Panc1 (cell line): ENCODE data around the gene BCAS3.

Experiments
- CTCF ChIP-seq: fragments of 450-650 bp; IDR thresholded peaks from 2 replicates; pipeline ENCODE4 v1.5.1; 2017; ENCODE audit warnings: mild to moderate bottlenecking
- TCF7L2 ChIP-seq: IDR thresholded peaks from 2 replicates; pipeline ENCODE4 v1.6.1; 2011; ENCODE audit warnings: mild to moderate bottlenecking, low read depth, low read length, inconsistent platforms
- TF ChIP-seq, protein P1 (sequence below), 2 experiments: IDR thresholded peaks; 2 replicates each; pipeline ENCODE4 v1.6.1; 2011 to 2012; ENCODE audit warnings: low read depth in 2 of 2, control low read depth in 1 of 2, low read length in 1 of 2, mild to moderate bottlenecking in 1 of 2, moderate library complexity in 1 of 2; ENCODE audit not compliant: insufficient read depth in 1 of 2

GRCh38 chr17:61394630-61395408 lies 717.2 kb downstream of the BCAS3 start:
- TF ChIP-seq CTCF (no peak), TCF7L2 (no peak)
- TF ChIP-seq, protein P1, sequence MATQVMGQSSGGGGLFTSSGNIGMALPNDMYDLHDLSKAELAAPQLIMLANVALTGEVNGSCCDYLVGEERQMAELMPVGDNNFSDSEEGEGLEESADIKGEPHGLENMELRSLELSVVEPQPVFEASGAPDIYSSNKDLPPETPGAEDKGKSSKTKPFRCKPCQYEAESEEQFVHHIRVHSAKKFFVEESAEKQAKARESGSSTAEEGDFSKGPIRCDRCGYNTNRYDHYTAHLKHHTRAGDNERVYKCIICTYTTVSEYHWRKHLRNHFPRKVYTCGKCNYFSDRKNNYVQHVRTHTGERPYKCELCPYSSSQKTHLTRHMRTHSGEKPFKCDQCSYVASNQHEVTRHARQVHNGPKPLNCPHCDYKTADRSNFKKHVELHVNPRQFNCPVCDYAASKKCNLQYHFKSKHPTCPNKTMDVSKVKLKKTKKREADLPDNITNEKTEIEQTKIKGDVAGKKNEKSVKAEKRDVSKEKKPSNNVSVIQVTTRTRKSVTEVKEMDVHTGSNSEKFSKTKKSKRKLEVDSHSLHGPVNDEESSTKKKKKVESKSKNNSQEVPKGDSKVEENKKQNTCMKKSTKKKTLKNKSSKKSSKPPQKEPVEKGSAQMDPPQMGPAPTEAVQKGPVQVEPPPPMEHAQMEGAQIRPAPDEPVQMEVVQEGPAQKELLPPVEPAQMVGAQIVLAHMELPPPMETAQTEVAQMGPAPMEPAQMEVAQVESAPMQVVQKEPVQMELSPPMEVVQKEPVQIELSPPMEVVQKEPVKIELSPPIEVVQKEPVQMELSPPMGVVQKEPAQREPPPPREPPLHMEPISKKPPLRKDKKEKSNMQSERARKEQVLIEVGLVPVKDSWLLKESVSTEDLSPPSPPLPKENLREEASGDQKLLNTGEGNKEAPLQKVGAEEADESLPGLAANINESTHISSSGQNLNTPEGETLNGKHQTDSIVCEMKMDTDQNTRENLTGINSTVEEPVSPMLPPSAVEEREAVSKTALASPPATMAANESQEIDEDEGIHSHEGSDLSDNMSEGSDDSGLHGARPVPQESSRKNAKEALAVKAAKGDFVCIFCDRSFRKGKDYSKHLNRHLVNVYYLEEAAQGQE (IDR thresholded peaks at IDR 0.05; ENCODE audit: insufficient read depth in 1 of 2, low read depth in 2 of 2, low read length in 1 of 2): no peak
